Gastroesophageal sphincter (tissue), 3 donors: ENCODE measurements around the gene UBQLN1.

ENCODE experiments used
- EP300 ChIP-seq: sonication (generic); formaldehyde crosslinking; IDR thresholded peaks from one replicate; pipeline ENCODE4 v1.6.1; 2017; ENCODE audit warnings: antibody characterized with exemption, mild to moderate bottlenecking
- POLR2A ChIP-seq, 2 donors: fragments of 450-650 bp; IDR thresholded peaks; one replicate each; pipeline ENCODE4 v1.6.1; 2017; ENCODE audit warnings: antibody characterized with exemption in 2 of 2, mild to moderate bottlenecking in 2 of 2, moderate library complexity in 1 of 2
- POLR2AphosphoS5 ChIP-seq: sonication (generic); formaldehyde crosslinking; IDR thresholded peaks from one replicate; pipeline ENCODE4 v1.6.1; 2017; ENCODE audit warnings: antibody characterized with exemption
- TF ChIP-seq, protein P1 (sequence below), 4 experiments: fragments of 200-600 bp in 2 of 4; fragments of 450-650 bp in 2 of 4; sonication (generic) in 1 of 4; IDR thresholded peaks; one replicate each; pipeline ENCODE4 v1.5.1; 2017 to 2019; ENCODE audit warnings: antibody characterized with exemption in 4 of 4, mild to moderate bottlenecking in 2 of 4, moderate library complexity in 2 of 4

GRCh38 chr9:83691492-83691891, 16.3 kb downstream of the UBQLN1 start:
- TF ChIP-seq, protein P1, sequence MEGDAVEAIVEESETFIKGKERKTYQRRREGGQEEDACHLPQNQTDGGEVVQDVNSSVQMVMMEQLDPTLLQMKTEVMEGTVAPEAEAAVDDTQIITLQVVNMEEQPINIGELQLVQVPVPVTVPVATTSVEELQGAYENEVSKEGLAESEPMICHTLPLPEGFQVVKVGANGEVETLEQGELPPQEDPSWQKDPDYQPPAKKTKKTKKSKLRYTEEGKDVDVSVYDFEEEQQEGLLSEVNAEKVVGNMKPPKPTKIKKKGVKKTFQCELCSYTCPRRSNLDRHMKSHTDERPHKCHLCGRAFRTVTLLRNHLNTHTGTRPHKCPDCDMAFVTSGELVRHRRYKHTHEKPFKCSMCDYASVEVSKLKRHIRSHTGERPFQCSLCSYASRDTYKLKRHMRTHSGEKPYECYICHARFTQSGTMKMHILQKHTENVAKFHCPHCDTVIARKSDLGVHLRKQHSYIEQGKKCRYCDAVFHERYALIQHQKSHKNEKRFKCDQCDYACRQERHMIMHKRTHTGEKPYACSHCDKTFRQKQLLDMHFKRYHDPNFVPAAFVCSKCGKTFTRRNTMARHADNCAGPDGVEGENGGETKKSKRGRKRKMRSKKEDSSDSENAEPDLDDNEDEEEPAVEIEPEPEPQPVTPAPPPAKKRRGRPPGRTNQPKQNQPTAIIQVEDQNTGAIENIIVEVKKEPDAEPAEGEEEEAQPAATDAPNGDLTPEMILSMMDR (IDR thresholded peaks at IDR 0.05) = no peak
- TF ChIP-seq EP300 = no peak
- no peak for TF ChIP-seq POLR2A (IDR thresholded peaks at IDR 0.05)
- TF ChIP-seq POLR2AphosphoS5 = no peak
